ENCODE results near the gene HSD17B2.

Gene HSD17B2

GRCh38 chr16:82020051-82020450 is 15.0 kb upstream of the HSD17B2 start:
- DNase-seq (ENCODE audit: low read depth) = no peak

- no peak for DNase-seq (ENCODE audit: low read depth)
Measured at GRCh38 chr16:82023206-82023605, 11.8 kb upstream of the HSD17B2 start.

- no peak for DNase-seq (ENCODE audit: low read depth)
Measured at GRCh38 chr16:82024316-82024715, 10.7 kb upstream of the HSD17B2 start.

GRCh38 chr16:82024883-82025282 is 10.2 kb upstream of the HSD17B2 start:
- DNase-seq (ENCODE audit: low read depth) = no peak

- no peak for DNase-seq (ENCODE audit: low read depth)
Measured at GRCh38 chr16:82027629-82028064, 7.4 kb upstream of the HSD17B2 start.

- no peak for DNase-seq (ENCODE audit: low read depth)
Measured at GRCh38 chr16:82031116-82032084, 3.7 kb upstream of the HSD17B2 start.

- no peak for DNase-seq (ENCODE audit: low read depth)
Measured at GRCh38 chr16:82033006-82033405, 2.0 kb upstream of the HSD17B2 start.

GRCh38 chr16:82033683-82034300 is 1.3 kb upstream of the HSD17B2 start:
- DNase-seq (ENCODE audit: low read depth) = no peak

GRCh38 chr16:82037251-82037650 is 2.2 kb downstream of the HSD17B2 start:
- no peak for DNase-seq (ENCODE audit: low read depth)

GRCh38 chr16:82037666-82038065 is 2.6 kb downstream of the HSD17B2 start:
- DNase-seq (ENCODE audit: low read depth) = no peak

GRCh38 chr16:82040296-82040695 is 5.2 kb downstream of the HSD17B2 start:
- no peak for DNase-seq (ENCODE audit: low read depth)

- no peak for DNase-seq (ENCODE audit: low read depth)
Measured at GRCh38 chr16:82041542-82041941, 6.5 kb downstream of the HSD17B2 start.

GRCh38 chr16:82042144-82042543 is 7.1 kb downstream of the HSD17B2 start:
- DNase-seq (ENCODE audit: low read depth) = no peak

GRCh38 chr16:82042846-82043245 is 7.8 kb downstream of the HSD17B2 start:
- DNase-seq (ENCODE audit: low read depth) = no peak

GRCh38 chr16:82043680-82044584 is 8.9 kb downstream of the HSD17B2 start:
- DNase-seq (ENCODE audit: low read depth) = no peak

GRCh38 chr16:82044585-82044911 is 9.5 kb downstream of the HSD17B2 start:
- DNase-seq (ENCODE audit: low read depth) = no peak

- DNase-seq (ENCODE audit: low read depth) = no peak
Measured at GRCh38 chr16:82045465-82045864, 10.4 kb downstream of the HSD17B2 start.

GRCh38 chr16:82046541-82046940 is 11.5 kb downstream of the HSD17B2 start:
- no peak for DNase-seq (ENCODE audit: low read depth)

GRCh38 chr16:82046941-82047340 is 11.9 kb downstream of the HSD17B2 start:
- no peak for DNase-seq (ENCODE audit: low read depth)

- no peak for DNase-seq (ENCODE audit: low read depth)
Measured at GRCh38 chr16:82047374-82047773, 12.3 kb downstream of the HSD17B2 start.

GRCh38 chr16:82047787-82048186 is 12.7 kb downstream of the HSD17B2 start:
- no peak for DNase-seq (ENCODE audit: low read depth)

- no peak for DNase-seq (ENCODE audit: low read depth)
Measured at GRCh38 chr16:82049484-82049883, 14.4 kb downstream of the HSD17B2 start.
